Sigmoid colon (tissue), 4 donors: ENCODE results near the gene OR4K14.

Source experiments
- EP300 ChIP-seq, 4 donors: sonication (generic); formaldehyde crosslinking; IDR thresholded peaks; one replicate each; pipeline ENCODE4 v1.6.1; 2017; ENCODE audit warnings: antibody characterized with exemption in 4 of 4
- POLR2A ChIP-seq, 2 donors: fragments of 450-650 bp; IDR thresholded peaks; one replicate each; pipeline ENCODE4 v1.6.1; 2016; ENCODE audit warnings: antibody characterized with exemption in 2 of 2, mild to moderate bottlenecking in 2 of 2, moderate library complexity in 2 of 2
- POLR2AphosphoS5 ChIP-seq, 4 donors: sonication (generic); formaldehyde crosslinking; IDR thresholded peaks; one replicate each; pipeline ENCODE4 v1.6.1; 2017; ENCODE audit warnings: antibody characterized with exemption in 4 of 4
- TF ChIP-seq, protein P1 (sequence below), 4 experiments: fragments of 450-650 bp in 3 of 4; fragments of 200-600 bp in 1 of 4; IDR thresholded peaks; one replicate each; pipeline ENCODE4 v1.5.1; 2016 to 2019; ENCODE audit warnings: antibody characterized with exemption in 4 of 4, mild to moderate bottlenecking in 3 of 4, moderate library complexity in 2 of 4

GRCh38 chr14:20008156-20008555 is 11.0 kb downstream of the OR4K14 start:
- no peak for TF ChIP-seq POLR2AphosphoS5 (IDR thresholded peaks at IDR 0.05)
- TF ChIP-seq, protein P1, sequence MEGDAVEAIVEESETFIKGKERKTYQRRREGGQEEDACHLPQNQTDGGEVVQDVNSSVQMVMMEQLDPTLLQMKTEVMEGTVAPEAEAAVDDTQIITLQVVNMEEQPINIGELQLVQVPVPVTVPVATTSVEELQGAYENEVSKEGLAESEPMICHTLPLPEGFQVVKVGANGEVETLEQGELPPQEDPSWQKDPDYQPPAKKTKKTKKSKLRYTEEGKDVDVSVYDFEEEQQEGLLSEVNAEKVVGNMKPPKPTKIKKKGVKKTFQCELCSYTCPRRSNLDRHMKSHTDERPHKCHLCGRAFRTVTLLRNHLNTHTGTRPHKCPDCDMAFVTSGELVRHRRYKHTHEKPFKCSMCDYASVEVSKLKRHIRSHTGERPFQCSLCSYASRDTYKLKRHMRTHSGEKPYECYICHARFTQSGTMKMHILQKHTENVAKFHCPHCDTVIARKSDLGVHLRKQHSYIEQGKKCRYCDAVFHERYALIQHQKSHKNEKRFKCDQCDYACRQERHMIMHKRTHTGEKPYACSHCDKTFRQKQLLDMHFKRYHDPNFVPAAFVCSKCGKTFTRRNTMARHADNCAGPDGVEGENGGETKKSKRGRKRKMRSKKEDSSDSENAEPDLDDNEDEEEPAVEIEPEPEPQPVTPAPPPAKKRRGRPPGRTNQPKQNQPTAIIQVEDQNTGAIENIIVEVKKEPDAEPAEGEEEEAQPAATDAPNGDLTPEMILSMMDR (IDR thresholded peaks at IDR 0.05), result no peak
- no peak for TF ChIP-seq POLR2A (IDR thresholded peaks at IDR 0.05)
- TF ChIP-seq EP300 (IDR thresholded peaks at IDR 0.05), result no peak
